VCaP (cell line): Measurements from ENCODE around the gene FSD1L.

Experiments
- H3K27ac ChIP-seq: fragments of 450-650 bp; 2 replicates; pipeline ENCODE4 v1.5.1; 2017
- CTCF ChIP-seq: fragments of 450-650 bp; conservative IDR thresholded peaks from 2 replicates; pipeline ENCODE4 v1.5.1; 2017; ENCODE audit warnings: mild to moderate bottlenecking, moderate library complexity

FSD1L gene

GRCh38 chr9:105449081-105449480 lies 1.2 kb downstream of the FSD1L start:
- TF ChIP-seq CTCF = no peak
- H3K27ac ChIP-seq = peak overlapping the region; percentile 63

- H3K27ac ChIP-seq = no peak overlapping the region
- no peak for TF ChIP-seq CTCF
Measured at GRCh38 chr9:105452185-105452584, 4.4 kb downstream of the FSD1L start.

- no peak overlapping the region for H3K27ac ChIP-seq
Measured at GRCh38 chr9:105455836-105456475, 8.1 kb downstream of the FSD1L start.

GRCh38 chr9:105457560-105458294 lies 9.9 kb downstream of the FSD1L start:
- no peak for TF ChIP-seq CTCF
- no peak overlapping the region for H3K27ac ChIP-seq

More at GRCh38 chr9:105455836-105456475, 8.1 kb downstream of the FSD1L start:
- TF ChIP-seq CTCF = no peak

GRCh38 chr9:105458404-105458803 lies 10.6 kb downstream of the FSD1L start:
- no peak for TF ChIP-seq CTCF
- no peak overlapping the region for H3K27ac ChIP-seq

- H3K27ac ChIP-seq = no peak overlapping the region
- no peak for TF ChIP-seq CTCF
Measured at GRCh38 chr9:105459336-105459735, 11.5 kb downstream of the FSD1L start.

GRCh38 chr9:105466898-105467455 lies 19.1 kb downstream of the FSD1L start:
- H3K27ac ChIP-seq = no peak overlapping the region
- TF ChIP-seq CTCF = no peak
